Stomach smooth muscle (tissue), 2 donors: ENCODE results near the gene ZNF319.

Source experiments
- H3K27ac ChIP-seq: one replicate; pipeline ENCODE4 v1.7.0; 2013; ENCODE audit warnings: mild to moderate bottlenecking, low read length, inconsistent platforms
- H3K27me3 ChIP-seq, 2 donors: one replicate each; pipeline ENCODE4 v1.7.0; 2013; ENCODE audit warnings: low read length in 2 of 2; ENCODE audit not compliant: insufficient read depth in 2 of 2, control insufficient read depth in 1 of 2
- H3K36me3 ChIP-seq, 2 donors: one replicate each; pipeline ENCODE4 v1.7.0; 2013; ENCODE audit warnings: low read length in 2 of 2; ENCODE audit not compliant: control insufficient read depth in 2 of 2, insufficient read depth in 2 of 2
- H3K4me1 ChIP-seq: one replicate; pipeline ENCODE4 v1.7.0; 2013; ENCODE audit warnings: low read length; ENCODE audit not compliant: control insufficient read depth, insufficient read depth
- H3K4me3 ChIP-seq, 2 donors: one replicate each; pipeline ENCODE4 v1.7.0; 2013; ENCODE audit warnings: low read length in 2 of 2
- H3K9ac ChIP-seq, 2 donors: one replicate each; pipeline ENCODE4 v1.7.0; 2013; ENCODE audit warnings: low read length in 2 of 2, mild to moderate bottlenecking in 1 of 2
- H3K9me3 ChIP-seq, 2 donors: one replicate each; pipeline ENCODE4 v1.7.0; 2013; ENCODE audit warnings: low read length in 2 of 2; ENCODE audit not compliant: control insufficient read depth in 2 of 2
- donor health status: healthy.
- donor health status: Pancreatic carcinoma.

ZNF319 gene

DNA sequence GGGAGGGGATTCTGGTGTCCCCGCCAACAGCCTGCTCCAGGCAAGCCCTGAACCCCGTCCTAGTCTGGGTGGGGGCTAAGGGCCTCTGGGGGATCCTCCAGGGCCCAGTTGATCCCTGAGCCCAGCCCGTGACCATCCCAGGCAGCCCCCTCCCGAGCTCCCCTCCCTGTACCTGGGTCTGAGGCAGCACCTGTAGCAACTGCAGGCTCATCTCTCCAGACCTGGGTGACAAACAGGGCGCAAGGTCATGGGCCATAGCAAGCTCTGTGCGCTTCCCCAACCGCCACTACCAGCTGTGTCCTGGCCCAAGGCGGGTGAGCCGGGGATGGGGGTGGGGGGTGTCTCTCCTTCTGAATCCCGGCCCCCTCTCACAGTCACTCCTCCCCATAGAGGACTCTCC lies 40.2 kb downstream of the ZNF319 start:
- H3K9ac ChIP-seq, result no peak overlapping the region
- no peaks in the 10 kb centered on the region for H3K36me3 ChIP-seq
- no peak overlapping the region for H3K27ac ChIP-seq
- H3K9me3 ChIP-seq, result no peaks in the 10 kb centered on the region
- H3K4me1 ChIP-seq, result no peaks in the 10 kb centered on the region
- H3K27me3 ChIP-seq, result no peaks in the 10 kb centered on the region
- H3K4me3 ChIP-seq, result no peak overlapping the region

DNA sequence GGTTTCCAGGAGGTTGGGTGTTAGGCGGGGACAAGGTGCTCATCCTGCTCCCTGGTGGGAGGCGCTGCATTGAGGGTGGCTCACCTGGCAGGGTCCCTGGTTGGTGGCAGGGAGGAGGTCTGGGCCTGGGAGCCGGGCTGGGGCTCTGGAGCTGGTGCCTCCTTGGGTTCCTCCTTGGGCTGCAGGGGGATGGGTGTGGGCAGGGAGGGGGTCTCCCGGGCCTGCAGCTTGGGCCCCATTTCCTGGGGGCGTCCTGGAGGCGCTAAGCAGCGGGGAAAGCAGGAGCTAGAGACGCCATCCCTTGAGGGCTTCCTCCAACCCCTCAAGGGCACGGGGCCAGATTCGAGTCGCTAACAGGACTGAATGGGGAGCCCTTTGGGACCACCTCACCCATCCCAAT lies 40.7 kb downstream of the ZNF319 start:
- Histone ChIP-seq H3K27ac (no peak overlapping the region), H3K36me3 (no peaks in the 10 kb centered on the region), H3K27me3 (no peaks in the 10 kb centered on the region), H3K9ac (no peak overlapping the region), H3K4me1 (no peaks in the 10 kb centered on the region), H3K9me3 (no peaks in the 10 kb centered on the region), H3K4me3 (no peak overlapping the region)

DNA sequence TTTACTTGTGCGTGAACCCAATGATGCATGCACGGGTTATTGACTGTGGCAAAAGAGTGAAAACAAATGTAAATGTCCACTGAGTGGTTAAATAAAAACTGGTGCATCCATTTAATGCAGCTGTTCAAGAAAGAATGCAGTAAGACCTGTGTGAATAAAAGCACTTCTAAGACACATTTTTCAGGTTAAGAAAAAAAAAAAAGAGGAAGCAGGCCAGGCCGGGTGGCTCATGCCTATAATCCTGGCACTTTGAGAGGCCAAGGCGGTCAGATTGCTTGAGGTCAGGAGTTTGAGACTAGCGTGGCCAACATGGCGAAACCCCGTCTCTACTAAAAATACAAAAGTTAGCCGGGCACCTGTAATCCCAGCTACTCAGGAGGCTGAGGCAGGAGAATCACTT lies 41.4 kb downstream of the ZNF319 start:
- H3K27me3 ChIP-seq, result no peaks in the 10 kb centered on the region
- no peaks in the 10 kb centered on the region for H3K9me3 ChIP-seq
- no peaks in the 10 kb centered on the region for H3K4me1 ChIP-seq
- H3K36me3 ChIP-seq, result no peaks in the 10 kb centered on the region
- no peak overlapping the region for H3K4me3 ChIP-seq
- H3K9ac ChIP-seq, result no peak overlapping the region
- no peak overlapping the region for H3K27ac ChIP-seq

DNA sequence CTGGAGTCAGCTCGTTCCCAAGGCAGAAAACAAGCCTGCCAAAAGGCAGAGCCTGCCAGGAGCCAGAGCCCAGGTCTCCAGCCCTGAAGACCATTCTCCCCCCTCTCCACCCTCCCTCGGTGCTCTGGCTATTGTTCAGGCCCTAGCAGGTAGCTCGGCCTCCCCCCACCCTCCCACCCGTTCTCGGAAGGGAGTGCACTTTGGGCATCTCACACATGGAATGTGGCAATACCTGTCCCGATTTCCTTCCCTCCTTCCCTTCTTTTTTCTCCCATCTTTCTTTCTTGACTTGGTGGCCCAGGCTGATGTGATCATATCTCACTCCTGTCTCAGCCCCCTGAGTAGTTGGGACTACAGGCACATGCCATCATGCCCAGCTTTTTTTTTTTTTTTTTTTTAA lies 41.9 kb downstream of the ZNF319 start:
- Histone ChIP-seq H3K9ac (no peak overlapping the region), H3K27ac (no peak overlapping the region), H3K36me3 (no peaks in the 10 kb centered on the region), H3K27me3 (no peaks in the 10 kb centered on the region), H3K4me3 (no peak overlapping the region), H3K9me3 (no peaks in the 10 kb centered on the region), H3K4me1 (no peaks in the 10 kb centered on the region)

DNA sequence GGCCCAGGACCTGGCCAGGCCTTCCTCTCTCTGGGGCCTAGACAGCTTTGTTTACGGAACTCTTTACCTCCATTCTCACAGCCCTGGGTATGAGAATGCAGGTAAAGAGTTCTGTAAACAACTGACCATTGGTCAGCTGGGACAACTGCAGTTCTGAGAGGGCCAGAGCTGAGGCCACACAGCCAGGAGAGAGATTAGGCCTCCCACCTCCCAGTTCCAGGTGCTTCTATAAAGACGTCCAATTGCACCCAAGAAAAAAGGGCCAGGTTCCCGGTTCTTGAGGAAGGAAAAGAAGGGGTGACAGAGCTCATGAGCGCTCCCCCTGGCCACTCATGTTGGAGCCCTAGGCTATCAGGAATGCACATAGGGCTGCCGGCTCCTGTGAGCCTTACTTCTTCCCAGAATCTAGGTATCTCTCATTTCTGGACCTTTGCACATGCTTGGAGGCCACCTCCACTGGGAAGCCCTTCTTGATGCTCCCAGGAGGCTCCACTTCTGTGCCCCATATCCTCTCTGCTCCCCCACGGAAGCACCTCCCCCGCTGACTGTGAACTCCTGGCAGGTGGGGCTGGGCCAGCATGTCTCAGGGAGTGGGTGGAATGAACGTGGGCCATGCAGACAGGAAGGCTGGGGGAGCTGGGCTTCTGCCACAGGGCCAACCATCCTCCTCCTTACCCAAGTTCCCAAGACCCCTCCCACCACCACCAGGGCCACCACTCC lies 42.6 kb downstream of the ZNF319 start:
- H3K9ac ChIP-seq, result no peak overlapping the region
- no peaks in the 10 kb centered on the region for H3K27me3 ChIP-seq

DNA sequence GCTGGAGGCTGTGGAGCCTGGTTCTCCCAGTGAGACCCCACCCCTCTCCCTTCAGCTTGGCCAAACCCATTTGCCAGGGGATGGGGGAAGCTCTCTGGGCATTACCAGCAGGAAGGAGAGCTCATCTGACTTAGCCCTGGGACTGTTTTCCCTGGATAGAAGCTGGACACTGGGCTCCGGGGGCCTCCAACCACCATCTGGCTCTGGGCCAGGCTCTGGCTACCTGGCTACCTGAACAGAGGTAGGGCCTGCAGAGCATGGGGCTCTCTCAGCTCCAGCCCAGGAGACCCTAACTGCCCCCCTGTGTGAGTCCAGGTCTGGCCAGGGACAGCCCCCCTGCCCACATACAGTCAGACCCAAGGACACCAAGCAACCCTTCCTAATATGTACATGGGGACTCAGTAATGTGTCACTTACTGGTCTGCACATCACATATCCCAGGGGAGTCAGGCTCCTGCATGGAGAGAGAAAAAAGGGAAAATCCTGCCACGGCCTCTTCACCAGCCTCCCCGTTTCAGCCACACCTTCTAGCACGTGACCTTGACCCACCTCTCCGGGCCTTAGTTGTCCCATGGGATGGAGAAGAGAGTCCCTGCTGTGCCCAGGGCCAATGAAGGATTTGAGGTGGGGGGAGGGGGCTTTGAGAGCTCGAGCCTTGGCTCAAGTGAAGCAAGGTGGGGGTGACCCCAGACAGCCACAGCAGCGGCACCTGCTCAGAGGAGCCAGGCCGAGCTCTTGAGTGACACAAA lies 43.4 kb downstream of the ZNF319 start:
- Histone ChIP-seq H3K4me1 (no peaks in the 10 kb centered on the region), H3K27ac (no peak overlapping the region)

More for the DNA sequence above, 42.6 kb downstream of the ZNF319 start:
- Histone ChIP-seq H3K27ac (no peak overlapping the region), H3K4me3 (no peak overlapping the region), H3K4me1 (no peaks in the 10 kb centered on the region), H3K36me3 (no peaks in the 10 kb centered on the region), H3K9me3 (no peaks in the 10 kb centered on the region)

DNA sequence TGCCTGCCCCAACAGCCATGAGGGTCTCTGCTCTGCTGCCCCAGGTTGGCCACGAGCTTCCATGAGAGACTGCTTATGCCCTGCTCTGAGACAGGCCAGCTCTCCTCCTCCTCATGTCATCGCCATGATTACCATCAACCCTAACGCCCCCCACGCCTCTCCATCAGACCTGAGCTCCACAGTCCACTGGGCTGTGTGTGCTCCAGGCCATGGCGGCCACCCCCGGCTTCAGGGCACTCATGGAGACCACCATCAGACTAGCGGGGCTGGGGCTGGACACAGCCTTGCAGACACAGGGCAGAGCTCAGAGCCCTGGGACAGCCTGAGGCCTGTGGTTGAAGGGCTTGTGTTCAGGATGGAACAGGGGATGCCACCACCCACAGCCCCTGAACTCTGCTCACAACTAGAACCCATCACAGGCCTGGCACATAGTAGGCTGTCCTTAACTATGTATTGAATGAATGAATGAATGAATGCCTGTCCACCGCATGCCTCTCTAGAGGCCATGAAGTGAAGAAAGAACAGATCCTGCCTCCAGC lies 44.1 kb downstream of the ZNF319 start:
- H3K4me1 ChIP-seq, result no peaks in the 10 kb centered on the region
- no peak overlapping the region for H3K4me3 ChIP-seq
- no peaks in the 10 kb centered on the region for H3K36me3 ChIP-seq
- peaks cover 0 to 3% of the 10 kb centered on the region in 2 donors for H3K27me3 ChIP-seq
- no peak overlapping the region for H3K27ac ChIP-seq
- no peak overlapping the region for H3K9ac ChIP-seq
- no peaks in the 10 kb centered on the region for H3K9me3 ChIP-seq

More for the DNA sequence above, 43.4 kb downstream of the ZNF319 start:
- Histone ChIP-seq H3K9ac (no peak overlapping the region), H3K27me3 (no peaks in the 10 kb centered on the region), H3K4me3 (no peak overlapping the region), H3K36me3 (no peaks in the 10 kb centered on the region), H3K9me3 (no peaks in the 10 kb centered on the region)

DNA sequence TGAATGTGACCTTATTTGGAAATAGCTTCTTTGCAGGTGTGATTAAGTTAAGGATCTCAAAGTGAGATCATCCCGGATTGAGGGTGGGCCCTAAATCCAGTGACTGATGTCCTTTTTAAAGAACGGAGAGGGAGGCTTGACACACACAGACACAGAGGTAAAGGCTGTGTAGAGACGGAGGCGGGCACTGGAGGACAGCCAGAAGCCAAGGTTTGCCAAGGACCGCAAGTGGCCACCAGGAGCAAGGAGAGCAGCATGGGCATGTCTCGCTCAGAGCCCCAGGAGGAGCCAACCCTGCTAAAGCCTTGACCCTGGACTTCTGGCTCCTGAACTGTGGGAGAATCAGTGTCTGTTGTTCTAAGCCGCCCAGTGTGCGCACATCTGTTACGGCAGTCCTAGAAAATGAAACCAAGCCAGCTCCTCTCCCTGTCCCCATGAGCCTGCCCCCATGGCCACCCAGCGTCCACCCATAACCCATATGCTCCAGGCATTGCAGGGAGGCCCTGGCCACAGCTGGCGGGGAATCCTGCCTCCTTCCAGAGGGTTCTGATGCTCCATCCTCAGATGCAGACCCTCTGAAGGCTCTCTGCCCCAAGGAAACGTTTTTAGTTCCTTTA lies 44.8 kb downstream of the ZNF319 start:
- Histone ChIP-seq H3K9me3 (no peaks in the 10 kb centered on the region), H3K27me3 (peaks cover 0 to 3% of the 10 kb centered on the region in 2 donors), H3K4me3 (no peak overlapping the region), H3K4me1 (no peaks in the 10 kb centered on the region), H3K36me3 (no peaks in the 10 kb centered on the region), H3K9ac (no peak overlapping the region), H3K27ac (no peak overlapping the region)

DNA sequence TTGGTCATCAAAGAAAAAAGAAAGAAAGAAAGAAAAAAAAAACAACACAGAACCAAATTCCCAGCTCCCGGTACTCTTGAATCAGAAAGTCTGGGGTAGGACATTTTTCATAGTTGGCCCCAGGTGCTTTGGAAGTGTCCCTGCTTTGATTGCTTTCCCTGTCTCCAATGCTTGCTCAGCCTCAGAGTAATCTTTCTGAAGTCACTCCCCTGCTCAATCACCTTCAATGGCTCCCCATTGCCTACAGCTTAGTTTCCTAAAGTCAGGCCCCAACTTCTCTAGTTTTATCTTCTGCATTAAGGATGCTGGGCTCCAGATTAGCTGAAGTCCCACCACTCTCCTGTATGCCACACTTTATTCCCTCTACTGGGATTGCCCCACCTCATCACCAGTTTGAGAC lies 46.6 kb downstream of the ZNF319 start:
- Histone ChIP-seq H3K27me3 (peaks cover 3 to 6% of the 10 kb centered on the region in 2 donors), H3K27ac (no peak overlapping the region), H3K4me3 (no peak overlapping the region), H3K9me3 (no peaks in the 10 kb centered on the region), H3K36me3 (no peaks in the 10 kb centered on the region), H3K9ac (no peak overlapping the region), H3K4me1 (no peaks in the 10 kb centered on the region)

DNA sequence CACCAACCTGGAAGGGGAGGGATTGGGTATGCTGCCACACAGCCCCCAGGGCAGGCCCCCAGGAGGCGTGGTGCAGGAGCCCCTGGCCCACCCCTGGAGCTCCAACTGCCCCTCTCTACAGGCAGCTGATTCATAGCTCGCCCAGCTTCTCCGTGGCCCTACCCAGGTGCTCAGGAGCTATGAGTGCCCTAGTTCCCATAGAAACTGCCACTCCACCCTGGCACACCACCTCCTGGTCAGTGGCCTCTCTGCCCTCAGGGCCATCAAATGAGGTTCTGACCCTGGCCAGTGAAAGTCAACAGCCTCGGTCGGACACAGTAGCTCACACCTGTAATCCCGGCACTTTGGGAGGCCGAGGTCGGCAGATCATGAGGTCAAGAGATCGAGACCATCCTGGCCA lies 47.6 kb downstream of the ZNF319 start:
- Histone ChIP-seq H3K36me3 (no peaks in the 10 kb centered on the region), H3K27me3 (peaks cover 3 to 6% of the 10 kb centered on the region in 2 donors), H3K9ac (no peak overlapping the region), H3K27ac (no peak overlapping the region), H3K4me1 (no peaks in the 10 kb centered on the region), H3K4me3 (no peak overlapping the region), H3K9me3 (no peaks in the 10 kb centered on the region)
